ENCODE measurements around the gene EPB41L2. TPM values are rescaled to one million over a fixed set of nuclear protein-coding genes. Genes with fewer than 3 reads are reported as not detected.

The EPB41L2 gene
- total and polyA plus RNA-seq, 10 donors: 19.3 to 210 (median 123) TPM

GRCh38 chr6:130947464-130947863 is 115.6 kb downstream of the EPB41L2 start:
- H3K27ac ChIP-seq: peak overlapping the region in 1 of 8 donors; percentile 13
- no peak overlapping the region for H3K4me3 ChIP-seq
- DNase-seq: no peak
- no peaks in the 10 kb centered on the region for H3K9me3 ChIP-seq
- H3K36me3 ChIP-seq: no peaks in the 10 kb centered on the region
- intact Hi-C loops (cut with DNase I; ENCODE audit: low total_unique reads): no loop called here
- no peaks in the 10 kb centered on the region for H3K27me3 ChIP-seq (replicated peaks in 1 of 7)
- H3K4me1 ChIP-seq: peaks cover 0 to 26% (median 0%) of the 10 kb centered on the region in 6 donors
- WGBS, 5 donors: 54 to 79% (median 64%) methylated on average over 4 of the region's 4 CpGs
- TF ChIP-seq POLR2A (IDR thresholded peaks at IDR 0.05) (no peak), CTCF (IDR thresholded peaks at IDR 0.05 in 8 of 11, conservative IDR thresholded peaks at IDR 0.05 in 3 of 11) (no peak), POLR2AphosphoS5 (IDR thresholded peaks at IDR 0.05) (no peak)

- no peak for DNase-seq
- Histone ChIP-seq H3K27ac (peak overlapping the region in 2 of 8 donors; percentile 31 to 33), H3K9me3 (no peaks in the 10 kb centered on the region), H3K36me3 (no peaks in the 10 kb centered on the region), H3K4me3 (no peak overlapping the region), H3K4me1 (peaks cover 0 to 26% (median 0%) of the 10 kb centered on the region in 6 donors), H3K27me3 (replicated peaks in 1 of 7) (no peaks in the 10 kb centered on the region)
- intact Hi-C loops (cut with DNase I; ENCODE audit: low total_unique reads): no loop called here
- 48 to 99% (median 75%) methylated on average over 2 of the region's 2 CpGs for WGBS, 5 donors
- TF ChIP-seq CTCF (IDR thresholded peaks at IDR 0.05 in 8 of 11, conservative IDR thresholded peaks at IDR 0.05 in 3 of 11) (no peak), POLR2AphosphoS5 (IDR thresholded peaks at IDR 0.05) (no peak), POLR2A (IDR thresholded peaks at IDR 0.05) (no peak)
Observed at GRCh38 chr6:130946076-130946475, 117.0 kb downstream of the EPB41L2 start.

GRCh38 chr6:130945401-130945919 is 117.6 kb downstream of the EPB41L2 start:
- H3K4me1 ChIP-seq: peaks cover 0 to 26% (median 0%) of the 10 kb centered on the region in 6 donors
- intact Hi-C loops (cut with DNase I; ENCODE audit: low total_unique reads): no loop called here
- H3K9me3 ChIP-seq: no peaks in the 10 kb centered on the region
- 56 to 68% (median 66%) methylated on average over 4 of the region's 4 CpGs for WGBS, 5 donors
- no peak overlapping the region for H3K4me3 ChIP-seq
- TF ChIP-seq POLR2A (IDR thresholded peaks at IDR 0.05) (no peak), CTCF (IDR thresholded peaks at IDR 0.05 in 8 of 11, conservative IDR thresholded peaks at IDR 0.05 in 3 of 11) (no peak), POLR2AphosphoS5 (IDR thresholded peaks at IDR 0.05) (no peak)
- DNase-seq: no peak
- no peaks in the 10 kb centered on the region for H3K36me3 ChIP-seq
- H3K27ac ChIP-seq: peak overlapping the region in 4 of 8 donors; percentile 12 to 33 (median 28)
- no peaks in the 10 kb centered on the region for H3K27me3 ChIP-seq (replicated peaks in 1 of 7)

GRCh38 chr6:130944486-130944885 is 118.6 kb downstream of the EPB41L2 start:
- Histone ChIP-seq H3K4me3 (no peak overlapping the region), H3K27ac (peak overlapping the region in 4 of 8 donors; percentile 4 to 33 (median 12)), H3K36me3 (no peaks in the 10 kb centered on the region), H3K27me3 (replicated peaks in 1 of 7) (no peaks in the 10 kb centered on the region), H3K9me3 (no peaks in the 10 kb centered on the region), H3K4me1 (peaks cover 0 to 26% (median 0%) of the 10 kb centered on the region in 6 donors)
- intact Hi-C loops (cut with DNase I; ENCODE audit: low total_unique reads): no loop called here
- DNase-seq: no peak
- TF ChIP-seq POLR2A (IDR thresholded peaks at IDR 0.05): no peak
- no peak for TF ChIP-seq CTCF (IDR thresholded peaks at IDR 0.05 in 8 of 11, conservative IDR thresholded peaks at IDR 0.05 in 3 of 11)
- TF ChIP-seq POLR2AphosphoS5 (IDR thresholded peaks at IDR 0.05): no peak
- WGBS, 5 donors: 72 to 88% (median 85%) methylated on average over 2 of the region's 2 CpGs

Measured in spleen (tissue), 11 donors.